ENCODE data around the gene CAPN6. TPM values are rescaled to one million over a fixed set of nuclear protein-coding genes. Genes with fewer than 3 reads are reported as not detected.

Gene CAPN6
- total RNA-seq, 4 donors from 2014 or later, result 0.34 to 0.88 TPM; not detected in 2

DNA sequence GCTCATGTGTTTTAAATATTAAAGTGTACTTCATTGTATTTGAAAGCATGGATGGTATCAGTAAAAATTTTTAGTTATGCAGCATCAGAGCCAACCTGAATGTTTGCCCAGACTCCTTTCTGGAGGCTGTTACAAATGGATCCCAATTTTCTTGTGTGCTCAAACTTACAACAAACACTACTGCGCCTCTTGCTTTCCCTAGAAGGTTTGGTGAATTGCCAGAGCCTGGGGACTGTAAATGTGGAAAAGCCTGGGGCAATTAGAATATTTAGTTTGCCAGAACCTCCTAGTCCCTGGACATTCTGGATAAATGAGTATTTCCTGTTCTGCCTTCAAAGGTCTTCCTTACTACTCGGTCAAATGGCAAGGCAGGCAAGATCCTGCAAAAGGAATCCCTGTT, 4.8 kb downstream of the CAPN6 start:
- TF ChIP-seq, protein P1, sequence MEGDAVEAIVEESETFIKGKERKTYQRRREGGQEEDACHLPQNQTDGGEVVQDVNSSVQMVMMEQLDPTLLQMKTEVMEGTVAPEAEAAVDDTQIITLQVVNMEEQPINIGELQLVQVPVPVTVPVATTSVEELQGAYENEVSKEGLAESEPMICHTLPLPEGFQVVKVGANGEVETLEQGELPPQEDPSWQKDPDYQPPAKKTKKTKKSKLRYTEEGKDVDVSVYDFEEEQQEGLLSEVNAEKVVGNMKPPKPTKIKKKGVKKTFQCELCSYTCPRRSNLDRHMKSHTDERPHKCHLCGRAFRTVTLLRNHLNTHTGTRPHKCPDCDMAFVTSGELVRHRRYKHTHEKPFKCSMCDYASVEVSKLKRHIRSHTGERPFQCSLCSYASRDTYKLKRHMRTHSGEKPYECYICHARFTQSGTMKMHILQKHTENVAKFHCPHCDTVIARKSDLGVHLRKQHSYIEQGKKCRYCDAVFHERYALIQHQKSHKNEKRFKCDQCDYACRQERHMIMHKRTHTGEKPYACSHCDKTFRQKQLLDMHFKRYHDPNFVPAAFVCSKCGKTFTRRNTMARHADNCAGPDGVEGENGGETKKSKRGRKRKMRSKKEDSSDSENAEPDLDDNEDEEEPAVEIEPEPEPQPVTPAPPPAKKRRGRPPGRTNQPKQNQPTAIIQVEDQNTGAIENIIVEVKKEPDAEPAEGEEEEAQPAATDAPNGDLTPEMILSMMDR (IDR thresholded peaks at IDR 0.05), result no peak
- TF ChIP-seq POLR2A (IDR thresholded peaks at IDR 0.05), result no peak
- 48 to 65% methylated on average over 2 of the region's 2 CpGs for WGBS, 2 donors
- intact Hi-C loops (cut with DNase I; ENCODE audit: low total_unique reads), result no loop called here
- DNase-seq (ENCODE audit: low spot score in 2 of 2), result no peak
- H3K4me3 ChIP-seq (ENCODE audit: low read depth, poor library complexity, severe bottlenecking), result no peak overlapping the region

DNA sequence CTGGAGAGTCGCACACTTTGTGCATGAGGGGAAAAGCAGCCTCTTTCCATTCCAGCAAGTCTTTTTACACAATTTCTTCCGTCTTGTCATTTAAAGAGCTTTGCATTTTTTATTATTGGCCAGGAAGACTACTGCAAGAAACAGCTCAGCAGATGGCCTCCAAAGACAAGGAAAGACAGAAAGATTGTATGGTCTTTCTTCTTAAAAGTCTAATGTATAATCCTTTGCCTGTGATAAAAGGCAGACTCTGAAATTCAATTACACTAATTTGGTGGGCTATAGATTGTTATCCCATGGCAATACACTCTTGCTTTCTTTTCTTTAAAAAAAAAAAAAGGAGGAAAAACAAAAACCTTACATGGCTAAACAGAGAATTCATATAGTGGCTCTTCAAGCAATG, 5.9 kb downstream of the CAPN6 start:
- no peak overlapping the region for H3K4me3 ChIP-seq (ENCODE audit: low read depth, poor library complexity, severe bottlenecking)
- no peak for TF ChIP-seq POLR2A (IDR thresholded peaks at IDR 0.05)
- TF ChIP-seq, protein P1 (IDR thresholded peaks at IDR 0.05), result no peak
- DNase-seq (ENCODE audit: low spot score in 2 of 2), result no peak
- WGBS, 2 donors, result 69 to 85% methylated on average over 2 of the region's 2 CpGs
- intact Hi-C loops (cut with DNase I; ENCODE audit: low total_unique reads), result no loop called here

DNA sequence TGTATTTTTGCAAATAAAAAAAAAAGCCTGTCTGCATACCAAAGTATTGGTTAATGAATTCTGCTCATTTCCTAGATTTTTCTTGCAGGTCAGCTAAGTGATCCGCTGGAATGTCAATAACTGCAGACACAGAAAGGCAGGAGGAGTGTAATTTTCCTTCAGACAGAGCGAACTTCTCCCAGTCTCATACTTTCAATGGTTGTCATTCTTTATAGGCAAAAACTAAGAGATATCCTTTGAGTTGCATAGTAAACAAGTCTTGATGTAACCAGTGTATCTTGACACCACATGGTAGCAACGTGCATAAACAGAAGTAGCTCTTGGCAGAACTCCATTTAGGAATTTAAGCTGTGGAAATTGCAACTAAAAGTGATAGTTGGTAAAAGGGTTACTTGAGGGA, 8.2 kb downstream of the CAPN6 start:
- no peak for DNase-seq (ENCODE audit: low spot score in 2 of 2)
- no peak overlapping the region for H3K4me3 ChIP-seq (ENCODE audit: low read depth, poor library complexity, severe bottlenecking)
- TF ChIP-seq, protein P1 (IDR thresholded peaks at IDR 0.05), result no peak
- TF ChIP-seq POLR2A (IDR thresholded peaks at IDR 0.05), result no peak
- intact Hi-C loops (cut with DNase I; ENCODE audit: low total_unique reads), result no loop called here
- 46 to 47% methylated on average over 3 of the region's 3 CpGs for WGBS, 2 donors

DNA sequence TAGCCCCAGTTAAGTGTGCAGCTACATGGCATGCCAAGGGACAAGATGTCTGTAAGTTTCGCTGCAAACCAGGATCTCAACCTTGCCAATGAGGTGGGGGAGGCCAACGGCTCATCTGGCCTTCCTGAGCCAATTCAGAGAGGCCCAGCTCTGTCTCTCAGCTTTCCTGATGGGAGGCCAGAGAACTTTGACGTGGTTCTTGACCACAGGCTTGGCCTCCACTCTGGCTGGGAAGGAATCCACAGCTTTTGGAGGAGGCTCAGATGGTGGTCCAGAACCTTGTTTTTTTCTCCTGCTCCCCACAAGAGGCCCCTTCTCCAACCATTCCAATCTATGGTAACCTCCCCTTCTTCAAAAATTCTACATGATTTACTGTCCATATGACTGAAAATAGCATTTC, 9.8 kb downstream of the CAPN6 start:
- WGBS, 2 donors, result 59 to 90% methylated on average over 3 of the region's 3 CpGs
- no peak overlapping the region for H3K4me3 ChIP-seq (ENCODE audit: low read depth, poor library complexity, severe bottlenecking)
- TF ChIP-seq, protein P1 (IDR thresholded peaks at IDR 0.05), result no peak
- no peak for TF ChIP-seq POLR2A (IDR thresholded peaks at IDR 0.05)
- intact Hi-C loops (cut with DNase I; ENCODE audit: low total_unique reads), result no loop called here
- no peak for DNase-seq (ENCODE audit: low spot score in 2 of 2)

DNA sequence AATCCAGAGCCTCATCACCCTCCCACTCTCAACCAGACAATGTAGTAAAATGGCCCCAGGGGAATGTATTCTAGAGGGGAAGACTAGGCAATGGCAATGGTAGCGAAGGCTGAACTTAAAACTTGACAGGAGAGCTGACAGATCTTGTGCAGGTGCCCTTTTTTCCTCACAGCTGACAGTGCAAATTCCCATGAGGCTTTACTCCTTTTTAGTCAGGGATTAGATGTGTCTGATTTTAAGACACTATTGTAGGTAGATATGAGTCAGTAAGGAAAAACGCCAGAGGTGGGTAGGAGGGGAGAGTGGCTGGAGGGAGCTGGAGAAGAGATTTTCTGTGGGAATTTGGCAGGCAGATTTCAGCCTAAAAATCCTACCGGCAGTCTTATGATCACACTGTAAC, 10.7 kb downstream of the CAPN6 start:
- no peak overlapping the region for H3K4me3 ChIP-seq (ENCODE audit: low read depth, poor library complexity, severe bottlenecking)
- intact Hi-C loops (cut with DNase I; ENCODE audit: low total_unique reads), result no loop called here
- WGBS, 2 donors, result 56 to 57% methylated on average over 3 of the region's 3 CpGs
- TF ChIP-seq POLR2A (IDR thresholded peaks at IDR 0.05), result no peak
- TF ChIP-seq, protein P1 (IDR thresholded peaks at IDR 0.05), result no peak
- DNase-seq (ENCODE audit: low spot score in 2 of 2), result no peak

DNA sequence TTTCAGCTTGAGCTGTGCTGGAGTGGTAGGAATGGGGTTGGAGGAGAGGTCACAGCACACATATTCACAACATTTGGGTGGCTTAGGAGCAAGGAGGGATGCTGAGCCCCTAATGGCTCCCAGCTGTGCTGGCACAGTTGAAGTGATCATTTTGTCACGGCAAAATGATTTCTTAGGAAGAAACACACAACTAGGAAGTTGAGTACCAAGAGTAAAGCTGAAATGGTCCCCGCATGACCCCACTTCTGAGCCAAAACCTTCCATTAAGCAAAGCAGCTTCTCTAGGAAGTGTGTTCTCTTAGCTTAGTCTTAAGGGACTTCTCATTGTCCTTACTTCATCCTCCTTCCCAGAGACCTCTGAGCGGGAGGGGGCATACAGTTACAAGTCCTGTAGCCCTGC, 12.6 kb downstream of the CAPN6 start:
- no peak for DNase-seq (ENCODE audit: low spot score in 2 of 2)
- intact Hi-C loops (cut with DNase I; ENCODE audit: low total_unique reads), result no loop called here
- no peak for TF ChIP-seq POLR2A (IDR thresholded peaks at IDR 0.05)
- TF ChIP-seq, protein P1 (IDR thresholded peaks at IDR 0.05), result no peak
- no peak overlapping the region for H3K4me3 ChIP-seq (ENCODE audit: low read depth, poor library complexity, severe bottlenecking)
- 44 to 49% methylated on average over 3 of the region's 3 CpGs for WGBS, 2 donors

All from lower leg skin (tissue), 4 donors.